Ovary (tissue), 3 donors: ENCODE results near the gene NKD2.

Source experiments
- POLR2A ChIP-seq: fragments of 450-650 bp; IDR thresholded peaks from one replicate; pipeline ENCODE4 v1.6.1; 2017; ENCODE audit warnings: antibody characterized with exemption, mild to moderate bottlenecking, moderate library complexity
- TF ChIP-seq, protein P1 (sequence below), 3 donors: fragments of 450-650 bp in 2 of 3; fragments of 200-600 bp in 1 of 3; IDR thresholded peaks; one replicate each; pipeline versions ENCODE4 v1.5.1 to v1.8.0; 2016 to 2022; ENCODE audit warnings: antibody characterized with exemption in 3 of 3, mild to moderate bottlenecking in 1 of 3
- donor health status: DM: no; HTN: no; CAD: no.

DNA sequence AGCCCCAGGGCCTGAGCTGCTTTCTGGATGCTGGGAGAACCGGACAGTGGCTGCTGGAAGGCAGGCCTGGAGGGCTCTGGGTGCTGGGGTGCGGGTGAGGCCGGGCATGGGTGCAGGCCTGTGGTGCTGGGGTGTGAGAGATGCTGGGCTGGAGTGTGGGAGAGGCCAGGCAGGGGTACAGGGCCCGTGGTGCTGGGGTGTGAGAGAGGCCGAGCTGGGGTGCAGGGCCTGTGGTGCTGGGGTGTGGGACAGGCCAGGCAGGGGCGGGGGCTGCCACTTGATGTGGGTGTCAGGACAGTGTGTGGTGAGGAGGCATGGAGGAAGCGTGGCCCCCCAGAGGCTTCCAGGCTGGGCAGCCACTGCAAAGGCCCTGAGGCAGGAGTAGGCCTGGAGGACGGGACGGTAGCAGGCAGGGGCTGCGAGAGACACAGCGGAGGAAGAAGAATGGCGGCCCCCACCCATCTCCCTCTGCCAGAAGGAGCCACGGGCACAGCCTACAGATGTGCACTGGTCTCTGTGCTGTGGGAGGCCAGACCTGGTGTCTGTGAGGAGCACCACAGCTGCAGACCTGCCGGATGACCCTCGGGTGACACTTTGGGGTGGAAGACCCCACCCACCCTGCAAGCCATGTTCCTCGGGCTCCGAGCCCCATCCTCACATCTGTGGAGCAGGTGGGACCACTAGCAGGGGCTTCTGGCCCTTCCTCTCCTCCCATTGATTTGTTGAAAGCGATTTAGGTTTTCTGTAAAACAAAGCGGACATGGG lies 9.3 kb downstream of the NKD2 start:
- TF ChIP-seq, protein P1, sequence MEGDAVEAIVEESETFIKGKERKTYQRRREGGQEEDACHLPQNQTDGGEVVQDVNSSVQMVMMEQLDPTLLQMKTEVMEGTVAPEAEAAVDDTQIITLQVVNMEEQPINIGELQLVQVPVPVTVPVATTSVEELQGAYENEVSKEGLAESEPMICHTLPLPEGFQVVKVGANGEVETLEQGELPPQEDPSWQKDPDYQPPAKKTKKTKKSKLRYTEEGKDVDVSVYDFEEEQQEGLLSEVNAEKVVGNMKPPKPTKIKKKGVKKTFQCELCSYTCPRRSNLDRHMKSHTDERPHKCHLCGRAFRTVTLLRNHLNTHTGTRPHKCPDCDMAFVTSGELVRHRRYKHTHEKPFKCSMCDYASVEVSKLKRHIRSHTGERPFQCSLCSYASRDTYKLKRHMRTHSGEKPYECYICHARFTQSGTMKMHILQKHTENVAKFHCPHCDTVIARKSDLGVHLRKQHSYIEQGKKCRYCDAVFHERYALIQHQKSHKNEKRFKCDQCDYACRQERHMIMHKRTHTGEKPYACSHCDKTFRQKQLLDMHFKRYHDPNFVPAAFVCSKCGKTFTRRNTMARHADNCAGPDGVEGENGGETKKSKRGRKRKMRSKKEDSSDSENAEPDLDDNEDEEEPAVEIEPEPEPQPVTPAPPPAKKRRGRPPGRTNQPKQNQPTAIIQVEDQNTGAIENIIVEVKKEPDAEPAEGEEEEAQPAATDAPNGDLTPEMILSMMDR (IDR thresholded peaks at IDR 0.05), result no peak
- no peak for TF ChIP-seq POLR2A
